Kidney glomerular epithelial cell (primary cell): ENCODE data around the gene MICU1.
A peak's percentile ranks its signal among the peaks of the same experiment; 100 is the strongest.
"Not testable (repeated sequence)": the region's sequence is repeated elsewhere in the genome, so short reads cannot be mapped to it uniquely, and the experiment has no call there.

ENCODE experiments used
- DNase-seq: peaks from one replicate; lab custom pipeline; 2025; lab: John Stamatoyannopoulos, UW

The MICU1 gene

GRCh38 chr10:72625608-72626443 lies at the start of gene MICU1:
Gene MICU1 (minus strand): TSS chr10:72626079. CDS start chr10:72566793, 59,286 bp downstream.
- peak; percentile 93 for DNase-seq

GRCh38 chr10:72674174-72674573 lies 48.3 kb upstream of the MICU1 start:
- not testable (repeated sequence) for DNase-seq

GRCh38 chr10:72673280-72673679 lies 47.4 kb upstream of the MICU1 start:
- no peak for DNase-seq

GRCh38 chr10:72667207-72667864 lies 41.5 kb upstream of the MICU1 start:
- DNase-seq: no peak

GRCh38 chr10:72665925-72666324 lies 40.0 kb upstream of the MICU1 start:
- peak; percentile 14 for DNase-seq

- DNase-seq: peak; percentile 50
Measured at GRCh38 chr10:72663971-72664370, 38.1 kb upstream of the MICU1 start.

- no peak for DNase-seq
Measured at GRCh38 chr10:72661431-72661830, 35.6 kb upstream of the MICU1 start.

GRCh38 chr10:72660220-72660619 lies 34.3 kb upstream of the MICU1 start:
- no peak for DNase-seq

- peak; percentile 61 for DNase-seq
Measured at GRCh38 chr10:72659694-72660093, 33.8 kb upstream of the MICU1 start.

- DNase-seq: no peak
Measured at GRCh38 chr10:72658696-72659400, 33.0 kb upstream of the MICU1 start.

GRCh38 chr10:72654720-72655119 lies 28.8 kb upstream of the MICU1 start:
- DNase-seq: no peak

GRCh38 chr10:72653383-72654096 lies 27.7 kb upstream of the MICU1 start:
- no peak for DNase-seq

- no peak for DNase-seq
Measured at GRCh38 chr10:72649291-72649690, 23.4 kb upstream of the MICU1 start.

GRCh38 chr10:72648301-72648700 lies 22.4 kb upstream of the MICU1 start:
- no peak for DNase-seq

- not testable (repeated sequence) for DNase-seq
Measured at GRCh38 chr10:72646971-72647370, 21.1 kb upstream of the MICU1 start.

- no peak for DNase-seq
Measured at GRCh38 chr10:72645263-72645858, 19.5 kb upstream of the MICU1 start.

- no peak for DNase-seq
Measured at GRCh38 chr10:72642318-72642717, 16.4 kb upstream of the MICU1 start.

GRCh38 chr10:72639441-72639873 lies 13.6 kb upstream of the MICU1 start:
- no peak for DNase-seq

GRCh38 chr10:72638586-72639440 lies 12.9 kb upstream of the MICU1 start:
- DNase-seq: peak; percentile 64

GRCh38 chr10:72637398-72637857 lies 11.5 kb upstream of the MICU1 start:
- DNase-seq: no peak

GRCh38 chr10:72630144-72630543 lies 4.3 kb upstream of the MICU1 start:
- DNase-seq: no peak
